Effector memory CD4-positive, alpha-beta T cell (primary cell): ENCODE results near the gene PARL.
A peak's percentile ranks its signal among the peaks of the same experiment; 100 is the strongest.

ENCODE experiments used
- DNase-seq, 3 donors: peaks; one replicate each; pipeline ENCODE4 v3.0.0-alpha.2; 2020
- H3K27ac ChIP-seq: 2 replicates; pipeline ENCODE4 v1.7.0; 2013; ENCODE audit warnings: mild to moderate bottlenecking, low read length, moderate library complexity; ENCODE audit not compliant: insufficient read depth, poor library complexity, severe bottlenecking
- H3K27me3 ChIP-seq: replicated peaks from 2 replicates; pipeline ENCODE4 v1.7.0; 2013; ENCODE audit warnings: mild to moderate bottlenecking, low read length; ENCODE audit not compliant: insufficient read depth, control insufficient read depth, poor library complexity, severe bottlenecking
- H3K36me3 ChIP-seq: 2 replicates; pipeline ENCODE4 v1.7.0; 2013; ENCODE audit warnings: mild to moderate bottlenecking, low read length, moderate library complexity; ENCODE audit not compliant: control insufficient read depth, insufficient read depth
- H3K4me1 ChIP-seq: 2 replicates; pipeline ENCODE4 v1.7.0; 2013; ENCODE audit warnings: low read length, mild to moderate bottlenecking; ENCODE audit not compliant: control insufficient read depth, insufficient read depth, poor library complexity, severe bottlenecking
- H3K4me3 ChIP-seq: 2 replicates; pipeline ENCODE4 v1.7.0; 2013; ENCODE audit warnings: low read length, low read depth, mild to moderate bottlenecking; ENCODE audit not compliant: insufficient read depth, poor library complexity, severe bottlenecking
- H3K9me3 ChIP-seq: 2 replicates; pipeline ENCODE4 v1.7.0; 2013; ENCODE audit warnings: mild to moderate bottlenecking, low read length, moderate library complexity; ENCODE audit not compliant: control insufficient read depth

Gene PARL

GRCh38 chr3:183833516-183833915 is 51.2 kb downstream of the PARL start:
- DNase-seq, result no peak
- Histone ChIP-seq H3K4me3 (no peak overlapping the region), H3K9me3 (no peaks in the 10 kb centered on the region), H3K4me1 (no peaks in the 10 kb centered on the region), H3K36me3 (peaks cover 26% of the 10 kb centered on the region), H3K27me3 (no peaks in the 10 kb centered on the region), H3K27ac (no peak overlapping the region)

GRCh38 chr3:183830187-183830586 is 54.5 kb downstream of the PARL start:
- H3K27me3 ChIP-seq, result no peaks in the 10 kb centered on the region
- no peaks in the 10 kb centered on the region for H3K9me3 ChIP-seq
- no peak overlapping the region for H3K4me3 ChIP-seq
- no peaks in the 10 kb centered on the region for H3K4me1 ChIP-seq
- peaks cover 21% of the 10 kb centered on the region for H3K36me3 ChIP-seq
- H3K27ac ChIP-seq, result no peak overlapping the region
- DNase-seq, result no peak

- Histone ChIP-seq H3K4me1 (peaks cover 4% of the 10 kb centered on the region), H3K4me3 (no peak overlapping the region), H3K27me3 (no peaks in the 10 kb centered on the region), H3K27ac (no peak overlapping the region), H3K9me3 (no peaks in the 10 kb centered on the region), H3K36me3 (peaks cover 19% of the 10 kb centered on the region)
- no peak for DNase-seq
These were observed 55.2 kb downstream of the PARL start for GRCh38 chr3:183829466-183829865.

GRCh38 chr3:183828538-183828870 is 56.2 kb downstream of the PARL start:
- H3K4me3 ChIP-seq, result no peak overlapping the region
- no peaks in the 10 kb centered on the region for H3K9me3 ChIP-seq
- H3K4me1 ChIP-seq, result peaks cover 7% of the 10 kb centered on the region
- no peak for DNase-seq
- H3K36me3 ChIP-seq, result peaks cover 10% of the 10 kb centered on the region
- no peaks in the 10 kb centered on the region for H3K27me3 ChIP-seq
- H3K27ac ChIP-seq, result no peak overlapping the region

GRCh38 chr3:183827809-183828537 is 56.7 kb downstream of the PARL start:
- H3K36me3 ChIP-seq, result peaks cover 6% of the 10 kb centered on the region
- DNase-seq, result no peak

GRCh38 chr3:183826448-183827250 is 58.0 kb downstream of the PARL start:
- Histone ChIP-seq H3K4me3 (no peak overlapping the region), H3K9me3 (no peaks in the 10 kb centered on the region), H3K27me3 (no peaks in the 10 kb centered on the region), H3K36me3 (no peaks in the 10 kb centered on the region), H3K4me1 (peaks cover 7% of the 10 kb centered on the region), H3K27ac (no peak overlapping the region)
- no peak for DNase-seq

More at GRCh38 chr3:183827809-183828537, 56.7 kb downstream of the PARL start:
- peaks cover 7% of the 10 kb centered on the region for H3K4me1 ChIP-seq
- H3K27ac ChIP-seq, result no peak overlapping the region
- no peak overlapping the region for H3K4me3 ChIP-seq
- H3K9me3 ChIP-seq, result no peaks in the 10 kb centered on the region
- H3K27me3 ChIP-seq, result no peaks in the 10 kb centered on the region

GRCh38 chr3:183825456-183826161 is 59.1 kb downstream of the PARL start, which contains the start of gene MAP6D1:
Gene MAP6D1 (minus strand): TSS chr3:183825577. CDS start chr3:183825547, 30 bp downstream.
- H3K4me3 ChIP-seq, result peak within 1 kb of the TSS; percentile 60
- H3K9me3 ChIP-seq, result no peaks in the 10 kb centered on the region
- DNase-seq, result peak in 2 of 3 donors; percentile 2 to 3
- H3K27ac ChIP-seq, result no peak within 1 kb of the TSS
- peaks cover 7% of the 10 kb centered on the region for H3K4me1 ChIP-seq
- no peaks in the 10 kb centered on the region for H3K36me3 ChIP-seq
- no peaks in the 10 kb centered on the region for H3K27me3 ChIP-seq

- Histone ChIP-seq H3K4me1 (peaks cover 7% of the 10 kb centered on the region), H3K4me3 (peak overlapping the region; percentile 60), H3K27me3 (no peaks in the 10 kb centered on the region), H3K9me3 (no peaks in the 10 kb centered on the region), H3K27ac (no peak overlapping the region), H3K36me3 (no peaks in the 10 kb centered on the region)
- no peak for DNase-seq
These were observed 59.8 kb downstream of the PARL start for GRCh38 chr3:183824761-183825455.

- Histone ChIP-seq H3K36me3 (no peaks in the 10 kb centered on the region), H3K4me3 (no peak overlapping the region), H3K9me3 (no peaks in the 10 kb centered on the region), H3K27me3 (no peaks in the 10 kb centered on the region), H3K4me1 (peaks cover 7% of the 10 kb centered on the region), H3K27ac (no peak overlapping the region)
- DNase-seq, result no peak
These were observed 60.7 kb downstream of the PARL start for GRCh38 chr3:183823963-183824362.
